Upper lobe of right lung (tissue), 1 donor: ENCODE measurements around the gene CAMK1D. TPM values are rescaled to one million over a fixed set of nuclear protein-coding genes. Genes with fewer than 3 reads are reported as not detected.
A peak's percentile ranks its signal among the peaks of the same experiment; 100 is the strongest.
"Not testable (repeated sequence)": the region's sequence is repeated elsewhere in the genome, so short reads cannot be mapped to it uniquely, and the experiment has no call there.

Experiments used
- ATAC-seq: fragments of 200-7000 bp; cut with Tn5 transposase; one replicate; pipeline ENCODE4 v1.9.1; 2020; ENCODE audit warnings: mild to moderate bottlenecking, moderate library complexity
- DNase-seq: peaks from one replicate; pipeline ENCODE4 v3.0.0-alpha.2; 2020
- H3K27ac ChIP-seq: fragments of 200-600 bp; one replicate; pipeline ENCODE4 v1.8.0; 2022
- H3K27me3 ChIP-seq: fragments of 200-600 bp; one replicate; pipeline ENCODE4 v1.8.0; 2022; ENCODE audit warnings: mild to moderate bottlenecking
- H3K36me3 ChIP-seq: fragments of 200-600 bp; one replicate; pipeline ENCODE4 v1.8.0; 2022
- H3K4me1 ChIP-seq: fragments of 200-600 bp; one replicate; pipeline ENCODE4 v1.8.0; 2022
- H3K4me3 ChIP-seq: fragments of 200-600 bp; one replicate; pipeline ENCODE4 v1.8.0; 2022; ENCODE audit warnings: mild to moderate bottlenecking
- H3K9me3 ChIP-seq: fragments of 200-600 bp; one replicate; pipeline ENCODE4 v1.8.0; 2022
- intact Hi-C: fragments of 100-400 bp; cut with DNase I; formaldehyde crosslinking; loops from one replicate; pipeline ENCODE4 v1.11.0; 2022
- total RNA-seq: library from RNA; stranded (reverse); fragmentation: NEBNext Ultra II Directional; extraction: Animal tissue kit (Norgen Biotek cat#: 25700); gene quantifications from one replicate; pipeline ENCODE4 v1.2.1, GENCODE V29; 2021
- TF ChIP-seq, protein P1 (sequence below): fragments of 200-600 bp; IDR thresholded peaks from one replicate; pipeline ENCODE4 v1.8.0; 2022; ENCODE audit warnings: antibody characterized with exemption
- donor health status: DM: no; HTN: yes; CAD: no; lungs with severe emphysema.

CAMK1D gene
- total RNA-seq, 1 donor from 2014 or later, result 17.1 TPM

DNA sequence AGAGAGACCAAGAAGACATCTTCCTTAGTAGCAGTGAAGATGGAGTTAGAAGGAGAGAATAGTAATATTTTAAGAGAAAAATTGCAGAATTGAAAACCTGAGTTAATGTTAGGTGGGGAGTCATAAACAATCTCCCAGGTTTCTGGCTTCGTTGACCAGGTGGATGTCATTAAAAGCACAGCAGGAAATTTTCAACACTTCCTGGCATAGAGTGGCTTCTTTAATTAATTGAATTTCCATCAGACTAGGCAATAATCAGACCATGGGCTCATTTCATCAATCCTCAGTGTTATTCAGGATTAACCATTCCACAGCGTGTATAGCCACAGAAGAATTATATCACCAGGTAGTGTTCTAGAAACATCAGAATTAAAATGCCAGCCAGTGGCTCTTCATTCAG, 383.9 kb downstream of the CAMK1D start:
- intact Hi-C loops, result no loop called here
- Histone ChIP-seq H3K27me3 (peaks cover 3% of the 10 kb centered on the region), H3K4me3 (no peak overlapping the region), H3K4me1 (peaks cover 5% of the 10 kb centered on the region), H3K36me3 (no peaks in the 10 kb centered on the region), H3K9me3 (no peaks in the 10 kb centered on the region), H3K27ac (no peak overlapping the region)
- TF ChIP-seq, protein P1, sequence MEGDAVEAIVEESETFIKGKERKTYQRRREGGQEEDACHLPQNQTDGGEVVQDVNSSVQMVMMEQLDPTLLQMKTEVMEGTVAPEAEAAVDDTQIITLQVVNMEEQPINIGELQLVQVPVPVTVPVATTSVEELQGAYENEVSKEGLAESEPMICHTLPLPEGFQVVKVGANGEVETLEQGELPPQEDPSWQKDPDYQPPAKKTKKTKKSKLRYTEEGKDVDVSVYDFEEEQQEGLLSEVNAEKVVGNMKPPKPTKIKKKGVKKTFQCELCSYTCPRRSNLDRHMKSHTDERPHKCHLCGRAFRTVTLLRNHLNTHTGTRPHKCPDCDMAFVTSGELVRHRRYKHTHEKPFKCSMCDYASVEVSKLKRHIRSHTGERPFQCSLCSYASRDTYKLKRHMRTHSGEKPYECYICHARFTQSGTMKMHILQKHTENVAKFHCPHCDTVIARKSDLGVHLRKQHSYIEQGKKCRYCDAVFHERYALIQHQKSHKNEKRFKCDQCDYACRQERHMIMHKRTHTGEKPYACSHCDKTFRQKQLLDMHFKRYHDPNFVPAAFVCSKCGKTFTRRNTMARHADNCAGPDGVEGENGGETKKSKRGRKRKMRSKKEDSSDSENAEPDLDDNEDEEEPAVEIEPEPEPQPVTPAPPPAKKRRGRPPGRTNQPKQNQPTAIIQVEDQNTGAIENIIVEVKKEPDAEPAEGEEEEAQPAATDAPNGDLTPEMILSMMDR, result no peak
- DNase-seq (no peak), ATAC-seq (no peak)

DNA sequence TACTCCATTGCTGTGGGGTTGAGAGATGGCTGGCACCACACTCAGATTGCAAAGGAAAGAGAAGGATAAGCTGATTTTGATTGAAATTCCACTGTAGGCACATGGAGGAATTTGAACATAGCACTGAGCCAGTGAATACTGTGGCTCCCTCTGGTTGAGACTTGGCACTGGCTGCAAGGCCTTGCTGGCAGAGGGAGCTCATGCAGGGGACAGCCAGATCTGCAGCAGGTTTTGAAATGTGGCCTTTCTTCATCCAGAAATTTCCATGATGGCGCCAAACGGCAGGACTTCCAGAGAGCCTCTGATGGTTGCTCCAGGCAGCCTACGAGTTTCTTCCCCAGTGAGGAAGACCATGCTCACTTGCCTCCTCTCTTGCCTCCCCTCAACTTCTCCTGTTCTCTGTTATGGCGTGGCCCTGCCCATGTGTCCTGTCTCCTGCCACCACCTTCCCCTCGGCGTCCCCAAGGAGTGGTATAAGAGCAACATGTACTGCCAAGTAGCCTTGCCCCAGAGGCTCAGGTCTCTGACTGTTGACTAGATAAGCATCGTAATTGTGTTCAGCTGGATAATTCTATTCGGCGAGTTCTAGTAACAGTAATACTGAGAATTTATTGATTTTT, 386.6 kb downstream of the CAMK1D start:
- no peak for ATAC-seq
- DNase-seq, result no peak
- no peak overlapping the region for H3K27ac ChIP-seq

DNA sequence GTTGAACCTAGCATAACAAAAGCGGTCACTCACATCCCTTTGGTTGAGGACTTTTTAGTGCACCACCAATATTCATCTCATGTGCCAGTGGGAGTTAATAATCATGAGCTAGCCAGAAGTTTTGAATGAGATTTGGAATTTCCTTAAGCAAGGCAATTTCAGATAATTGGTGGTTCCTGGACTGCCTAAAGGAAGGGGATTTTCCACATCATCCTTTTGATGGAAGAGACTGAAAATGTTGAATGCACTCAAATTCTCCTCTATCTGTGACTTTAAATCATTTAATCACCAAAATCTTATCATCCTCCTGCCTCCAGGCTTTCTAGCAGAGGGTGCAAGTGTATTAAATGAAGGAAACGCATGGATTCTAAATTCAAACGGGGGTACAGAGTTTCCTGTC, 391.5 kb downstream of the CAMK1D start:
- H3K27me3 ChIP-seq, result no peaks in the 10 kb centered on the region
- intact Hi-C loops, result no loop called here
- TF ChIP-seq, protein P1, result no peak
- ATAC-seq (no peak), DNase-seq (no peak)
- H3K9me3 ChIP-seq, result no peaks in the 10 kb centered on the region
- no peaks in the 10 kb centered on the region for H3K4me1 ChIP-seq
- H3K27ac ChIP-seq, result no peak overlapping the region
- H3K36me3 ChIP-seq, result no peaks in the 10 kb centered on the region
- H3K4me3 ChIP-seq, result no peak overlapping the region

More for the DNA sequence above, 386.6 kb downstream of the CAMK1D start:
- intact Hi-C loops, result no loop called here
- Histone ChIP-seq H3K27me3 (no peaks in the 10 kb centered on the region), H3K4me3 (no peak overlapping the region), H3K36me3 (no peaks in the 10 kb centered on the region), H3K4me1 (no peaks in the 10 kb centered on the region), H3K9me3 (no peaks in the 10 kb centered on the region)
- TF ChIP-seq, protein P1, result no peak

DNA sequence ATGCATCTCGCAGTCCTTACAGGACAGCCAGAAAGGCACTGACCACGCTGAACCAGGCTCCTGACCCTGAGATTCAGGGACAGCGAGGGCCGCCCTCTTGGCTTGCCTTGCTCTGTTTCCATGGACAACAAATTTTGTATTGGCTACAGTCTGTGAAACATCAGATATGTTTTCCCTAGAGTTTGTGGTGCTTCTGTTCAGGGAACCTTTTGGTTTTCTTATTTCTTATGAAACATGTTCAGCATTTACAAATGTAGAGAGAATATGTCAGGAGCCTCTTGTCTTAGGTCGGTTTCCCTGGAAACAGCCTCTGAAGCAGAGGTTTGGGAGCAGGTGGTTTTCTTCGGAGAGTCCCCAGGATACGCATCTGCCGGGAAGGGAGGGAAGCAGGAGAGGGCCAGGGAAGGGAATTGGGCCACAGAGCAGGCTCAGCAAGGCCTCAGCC, 392.0 kb downstream of the CAMK1D start:
- DNase-seq (no peak), ATAC-seq (no peak)
- Histone ChIP-seq H3K4me3 (no peak overlapping the region), H3K9me3 (no peaks in the 10 kb centered on the region), H3K4me1 (no peaks in the 10 kb centered on the region), H3K36me3 (no peaks in the 10 kb centered on the region), H3K27ac (no peak overlapping the region), H3K27me3 (no peaks in the 10 kb centered on the region)
- TF ChIP-seq, protein P1, result no peak
- intact Hi-C loops, result no loop called here

DNA sequence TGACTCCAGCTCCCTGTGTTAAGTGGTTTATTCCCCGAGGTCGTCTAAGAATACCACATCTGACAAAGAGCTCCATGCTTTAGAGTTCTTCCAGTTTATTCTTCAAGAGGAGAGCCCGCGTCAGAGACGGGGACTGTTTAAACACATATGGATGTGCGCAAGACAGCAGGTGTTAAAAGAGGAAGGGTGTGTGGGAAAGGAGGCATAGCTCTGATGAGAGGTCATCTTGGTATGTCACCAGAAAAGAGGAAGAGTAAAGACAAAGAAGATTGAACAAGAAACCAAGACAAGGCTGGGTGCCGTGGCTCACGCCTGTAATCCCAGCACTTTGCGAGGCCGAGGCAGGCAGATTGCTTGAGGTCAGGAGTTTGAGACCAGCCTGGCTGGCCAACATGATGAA, 393.4 kb downstream of the CAMK1D start:
- Histone ChIP-seq H3K36me3 (no peaks in the 10 kb centered on the region), H3K27ac (no peak overlapping the region), H3K9me3 (no peaks in the 10 kb centered on the region), H3K4me3 (no peak overlapping the region), H3K27me3 (no peaks in the 10 kb centered on the region), H3K4me1 (no peaks in the 10 kb centered on the region)
- intact Hi-C loops, result no loop called here
- no peak for DNase-seq
- TF ChIP-seq, protein P1, result no peak
- ATAC-seq, result peak; percentile 57

DNA sequence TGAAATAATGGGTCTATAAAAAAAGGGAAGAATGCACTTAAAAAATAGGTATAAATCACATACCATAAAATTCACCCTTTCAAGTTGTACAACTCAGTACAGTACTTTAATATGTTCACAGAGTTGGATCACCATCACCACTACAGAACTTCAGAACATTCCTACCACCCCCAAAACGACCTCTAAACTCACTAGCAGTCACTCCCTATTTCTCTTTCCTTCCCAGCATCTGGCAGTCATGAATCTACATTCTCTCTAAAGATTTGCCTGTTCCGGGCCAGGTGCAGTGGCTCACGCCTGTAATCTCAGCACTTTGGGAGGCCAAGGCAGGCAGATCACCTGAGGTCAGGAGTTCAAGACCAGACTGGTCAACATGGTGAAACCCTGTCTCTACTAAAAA, 394.1 kb downstream of the CAMK1D start:
- H3K36me3 ChIP-seq, H3K4me3 ChIP-seq, H3K27ac ChIP-seq, H3K9me3 ChIP-seq, intact Hi-C loops, ATAC-seq, DNase-seq, H3K4me1 ChIP-seq, H3K27me3 ChIP-seq: not testable (repeated sequence)
